SK-N-SH (cell line): ENCODE results near the gene DUSP6. TPM values are rescaled to one million over a fixed set of nuclear protein-coding genes. Genes with fewer than 3 reads are reported as not detected.

Experiments
- polyA plus RNA-seq, 3 experiments: library from polyadenylated mRNA; depleted of rRNA; stranded (reverse); fragments of >200 nt; gene quantifications; 2 replicates each; pipeline ENCODE4 v1.2.3, GENCODE V29; 2012
- small RNA-seq, 7 experiments: library from RNA; depleted of rRNA; stranded (forward); fragments of <200 nt; gene quantifications; one replicate each; pipeline ENCODE3, GENCODE V24; 2012

Gene DUSP6
- polyA plus RNA-seq, 1 of the 3 experiments (the other 2 are of a cell fraction) = 71.4 TPM

Small RNA genes within 50 kb of the gene (small RNA-seq; reads per million reads assigned to genes)
- 0 to 0.52 (median 0) reads per million in 7 experiments for gene MRPS6P4

Other genes starting within 250 kb of the DUSP6 start
- 1.1 and 1.4 TPM in 2 replicates for gene GALNT4, start 172.3 kb upstream of the DUSP6 start, polyA plus RNA-seq (2012; rRNA removed)
- gene POC1B, start 173.5 kb upstream of the DUSP6 start, polyA plus RNA-seq (2012; rRNA removed) = 4.0 and 6.3 TPM in 2 replicates